Placental epithelial cell (primary cell): ENCODE measurements around the gene YIPF3. TPM values are rescaled to one million over a fixed set of nuclear protein-coding genes. Genes with fewer than 3 reads are reported as not detected.

ENCODE experiments used
- small RNA-seq: library from RNA; depleted of rRNA; stranded (forward); fragments of <200 nt; gene quantifications from one replicate; pipeline ENCODE3, GENCODE V24; 2012
- total RNA-seq: library from RNA; depleted of rRNA; stranded (reverse); fragments of >200 nt; gene quantifications from 2 replicates; pipeline ENCODE4 v1.2.3, GENCODE V29; 2012

YIPF3 gene
- 97.8 and 122 TPM in 2 replicates for total RNA-seq

DNA sequence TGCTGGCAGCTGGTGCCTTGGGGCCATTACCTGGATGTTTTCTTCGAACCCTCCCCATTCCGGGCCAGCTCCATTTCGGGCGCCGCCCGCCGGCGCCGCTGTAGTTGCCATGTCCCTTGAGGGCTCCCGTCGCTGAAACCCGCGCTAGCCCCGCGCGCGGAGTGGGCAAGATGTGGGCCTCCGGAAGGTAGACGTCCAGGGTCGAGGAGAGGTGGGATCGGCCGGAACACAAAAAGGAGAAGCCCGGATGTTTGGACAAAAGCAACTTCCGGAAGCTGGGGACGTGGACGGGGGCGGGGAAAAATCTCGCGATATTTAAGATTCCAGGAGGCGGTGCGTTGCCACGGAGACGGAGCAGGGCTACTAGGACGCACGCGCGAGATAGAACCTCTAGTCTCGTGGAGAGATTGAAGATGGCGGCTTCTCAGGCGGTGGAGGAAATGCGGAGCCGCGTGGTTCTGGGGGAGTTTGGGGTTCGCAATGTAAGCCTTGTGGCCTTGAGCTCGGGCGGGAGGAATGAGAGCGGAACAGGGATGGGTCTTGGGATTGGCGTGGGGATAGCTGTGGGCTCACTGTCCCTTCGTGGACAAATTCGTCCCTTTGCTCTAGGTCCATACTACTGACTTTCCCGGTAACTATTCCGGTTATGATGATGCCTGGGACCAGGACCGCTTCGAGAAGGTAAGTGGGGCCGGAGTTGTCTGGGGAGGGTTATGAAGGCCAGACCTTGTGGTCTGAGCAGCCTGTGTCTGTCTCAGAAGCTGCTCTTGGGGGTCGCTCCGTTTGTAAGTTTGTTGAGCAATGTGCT is at the start of gene YIPF3, which contains the start of gene POLR1C:
Gene YIPF3, minus strand, starts transcription at position 230 of the 808 bp plus-strand sequence. Its CDS starts 119 bp downstream, at position 111.
Gene POLR1C, plus strand, starts transcription at position 393 of the 808 bp plus-strand sequence. Its CDS starts 21 bp downstream, at position 414.

DNA sequence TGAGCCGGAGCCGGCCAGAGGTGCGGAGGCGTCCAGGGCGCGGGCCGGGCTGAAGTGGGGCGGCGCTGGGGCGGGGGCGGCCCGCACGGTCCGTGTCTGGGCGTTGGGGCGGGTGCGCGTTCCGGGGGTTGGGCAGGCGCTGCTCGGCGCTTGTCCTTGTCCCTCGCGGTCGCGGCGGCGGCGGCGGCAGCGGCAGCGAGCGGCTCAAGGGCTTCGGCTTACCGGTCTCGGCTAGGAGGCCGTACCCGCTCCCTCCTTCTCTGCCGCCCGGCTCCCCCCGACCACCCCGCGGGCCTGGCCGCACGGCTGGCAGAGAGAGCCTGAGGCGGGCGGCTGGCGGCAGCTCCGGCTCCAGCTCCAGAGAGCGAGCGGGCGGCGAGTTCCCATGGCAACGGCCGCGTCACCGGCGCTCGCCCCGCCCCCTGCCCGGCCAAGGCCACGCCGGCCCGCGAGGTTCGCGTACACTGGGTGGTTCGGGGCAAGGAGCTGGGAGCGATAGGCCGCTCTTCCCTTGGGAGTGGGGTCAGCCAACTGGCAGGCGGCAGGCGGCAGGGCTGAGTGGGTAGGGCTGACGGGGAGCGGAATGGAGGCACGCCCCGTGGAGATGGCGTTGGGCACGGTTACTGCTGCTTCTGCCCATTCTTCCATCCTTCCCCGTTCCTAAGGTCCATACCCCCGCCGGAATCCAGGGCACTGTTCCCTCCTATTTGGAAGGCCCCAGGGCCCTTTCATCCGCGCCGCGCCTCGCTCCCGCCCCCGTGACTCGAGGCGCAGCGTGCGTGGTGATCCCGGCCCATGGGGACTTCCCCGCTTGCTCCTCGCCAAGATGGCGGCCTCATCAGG is 6.5 kb downstream of the YIPF3 start, which contains the start of gene LRRC73:
Gene LRRC73, minus strand, starts transcription at position 363 of the 843 bp plus-strand sequence. CDS start 561 bp downstream, outside the sequence.

DNA sequence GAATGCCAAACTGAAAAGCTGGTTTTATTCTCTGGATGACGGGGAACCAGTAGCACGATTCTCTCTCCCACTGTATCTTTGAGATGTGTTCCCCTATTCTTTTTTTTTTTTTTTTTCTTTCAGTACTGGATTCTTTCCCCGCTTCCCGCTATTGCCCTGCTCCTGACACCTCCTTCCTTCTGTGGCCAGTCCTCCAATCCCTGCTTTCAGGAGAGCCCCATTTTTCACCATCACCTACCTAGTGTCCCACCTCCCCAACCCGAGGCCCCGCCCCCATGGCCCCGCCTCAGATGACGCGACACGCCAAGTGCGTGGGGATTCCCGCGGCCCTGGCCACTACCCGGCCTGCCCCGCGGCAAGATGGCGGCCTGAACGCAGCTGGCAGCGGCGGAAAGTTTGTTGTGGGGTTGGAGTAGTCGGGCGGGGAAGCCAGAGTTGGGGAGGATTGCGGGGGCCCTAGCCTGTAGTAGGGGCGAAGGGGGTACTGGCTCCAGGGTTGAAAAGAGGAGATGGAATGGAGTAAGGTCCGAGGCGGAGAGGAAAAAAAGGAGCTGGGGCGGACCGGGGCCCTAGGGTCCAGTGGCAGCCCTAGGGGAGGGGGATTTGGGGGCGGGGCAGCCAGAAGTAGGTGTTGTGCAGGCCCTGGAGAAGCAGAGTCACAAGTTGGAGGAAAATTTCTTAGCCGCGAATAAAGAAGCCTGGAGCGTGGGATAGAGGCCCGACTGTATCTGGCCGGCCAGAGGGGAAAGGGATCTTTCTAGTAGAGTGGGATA is 39.3 kb downstream of the YIPF3 start, which contains the start of gene TJAP1:
Gene TJAP1, plus strand, starts transcription at position 336 of the 773 bp plus-strand sequence. CDS start 21,432 bp downstream, outside the sequence.

Small RNAs within 50 kb of the gene (small RNA-seq; reads per million reads assigned to genes)
- gene RF00426 (not detected), gene RNU6-1113P (not detected)

Other genes with a start within 250 kb of the YIPF3 start
- not detected in 2 replicates for gene SLC22A7, start 218.7 kb downstream of the YIPF3 start, total RNA-seq
- 2.4 TPM in 1 of 2 replicates, not detected in the other for gene CRIP3, start 208.1 kb downstream of the YIPF3 start, total RNA-seq
- gene ZNF318, start 147.3 kb downstream of the YIPF3 start, total RNA-seq: 20.8 and 25.6 TPM in 2 replicates
- 24.0 and 28.3 TPM in 2 replicates for gene ABCC10, start 89.4 kb downstream of the YIPF3 start, total RNA-seq
- gene DLK2, start 61.4 kb downstream of the YIPF3 start, total RNA-seq: 6.8 and 11.0 TPM in 2 replicates
- 19.0 and 19.6 TPM in 2 replicates for gene TJAP1, start 39.4 kb downstream of the YIPF3 start, total RNA-seq
- gene LRRC73, start 6.6 kb downstream of the YIPF3 start, total RNA-seq: 0.54 and 2.0 TPM in 2 replicates
- gene POLR1C, start 163 bp upstream of the YIPF3 start, total RNA-seq: 23.9 and 27.7 TPM in 2 replicates
- gene XPO5, start 59.1 kb upstream of the YIPF3 start, total RNA-seq: 21.2 and 27.8 TPM in 2 replicates
- 16.5 and 31.4 TPM in 2 replicates for gene POLH, start 59.3 kb upstream of the YIPF3 start, total RNA-seq
- 46.6 and 55.4 TPM in 2 replicates for gene GTPBP2, start 112.3 kb upstream of the YIPF3 start, total RNA-seq
- gene MAD2L1BP, start 118.9 kb upstream of the YIPF3 start, total RNA-seq: 20.8 and 25.1 TPM in 2 replicates
- gene RSPH9, start 128.1 kb upstream of the YIPF3 start, total RNA-seq: 0.43 and 2.4 TPM in 2 replicates
- 27.1 and 35.7 TPM in 2 replicates for gene MRPS18A, start 170.9 kb upstream of the YIPF3 start, total RNA-seq